OCI-LY3 (cell line): Measurements from ENCODE around the gene OAS2.

Experiments used
- EZH2phosphoT487 ChIP-seq: fragments of 200-600 bp; shearing (Covaris generic); IDR thresholded peaks from 2 replicates; pipeline ENCODE4 v1.6.1; 2018; ENCODE audit warnings: antibody characterized with exemption, mixed run types, low read depth
- TF ChIP-seq, protein P1 (sequence below): fragments of 200-600, 300-600 bp; sonication (generic); IDR thresholded peaks from 2 replicates; pipeline ENCODE4 v1.5.1; 2014; ENCODE audit warnings: antibody characterized with exemption, low read length, low read depth

DNA sequence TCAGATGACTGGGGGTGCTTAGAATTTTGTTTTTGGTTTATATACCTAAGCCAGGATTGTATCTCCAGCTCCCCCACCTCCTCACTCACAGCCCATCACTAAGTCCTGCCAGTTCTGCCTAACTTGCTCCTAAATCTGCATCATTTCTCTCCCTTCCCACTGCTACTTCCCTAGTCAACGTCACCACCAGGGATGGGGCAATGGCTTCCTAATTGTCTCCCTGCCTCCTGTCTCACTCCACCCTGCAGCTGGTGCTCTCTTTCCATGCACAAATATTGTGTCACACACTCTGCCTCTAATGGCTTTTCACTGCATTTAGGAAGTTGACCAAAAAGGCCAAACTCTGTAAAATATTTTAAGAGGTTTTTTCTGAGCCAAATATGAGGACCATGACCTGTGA is 11.5 kb downstream of the OAS2 start:
- TF ChIP-seq, protein P1, sequence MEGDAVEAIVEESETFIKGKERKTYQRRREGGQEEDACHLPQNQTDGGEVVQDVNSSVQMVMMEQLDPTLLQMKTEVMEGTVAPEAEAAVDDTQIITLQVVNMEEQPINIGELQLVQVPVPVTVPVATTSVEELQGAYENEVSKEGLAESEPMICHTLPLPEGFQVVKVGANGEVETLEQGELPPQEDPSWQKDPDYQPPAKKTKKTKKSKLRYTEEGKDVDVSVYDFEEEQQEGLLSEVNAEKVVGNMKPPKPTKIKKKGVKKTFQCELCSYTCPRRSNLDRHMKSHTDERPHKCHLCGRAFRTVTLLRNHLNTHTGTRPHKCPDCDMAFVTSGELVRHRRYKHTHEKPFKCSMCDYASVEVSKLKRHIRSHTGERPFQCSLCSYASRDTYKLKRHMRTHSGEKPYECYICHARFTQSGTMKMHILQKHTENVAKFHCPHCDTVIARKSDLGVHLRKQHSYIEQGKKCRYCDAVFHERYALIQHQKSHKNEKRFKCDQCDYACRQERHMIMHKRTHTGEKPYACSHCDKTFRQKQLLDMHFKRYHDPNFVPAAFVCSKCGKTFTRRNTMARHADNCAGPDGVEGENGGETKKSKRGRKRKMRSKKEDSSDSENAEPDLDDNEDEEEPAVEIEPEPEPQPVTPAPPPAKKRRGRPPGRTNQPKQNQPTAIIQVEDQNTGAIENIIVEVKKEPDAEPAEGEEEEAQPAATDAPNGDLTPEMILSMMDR = no peak
- TF ChIP-seq EZH2phosphoT487 = no peak
